Right atrium auricular region (tissue), 2 donors: ENCODE data around the gene NAB2. TPM values are rescaled to one million over a fixed set of nuclear protein-coding genes. Genes with fewer than 3 reads are reported as not detected.
"Not testable (repeated sequence)": the region's sequence is repeated elsewhere in the genome, so short reads cannot be mapped to it uniquely, and the experiment has no call there.

Source experiments
- DNase-seq: peaks from one replicate; pipeline ENCODE4 v3.0.0-alpha.2; 2019; ENCODE audit warnings: low spot score
- H3K27ac ChIP-seq, 2 donors: fragments of 200-600 bp; sonication (generic); 1 replicate in 1 of 2; 2 replicates in 1 of 2; pipeline ENCODE4 v1.5.1; 2016 to 2019
- H3K27me3 ChIP-seq, 2 donors: fragments of 200-600 bp; sonication (generic); one replicate each; pipeline versions ENCODE4 v1.5.1 to v1.6.0; 2017 to 2019
- H3K36me3 ChIP-seq: fragments of 200-600 bp; sonication (generic); one replicate; pipeline ENCODE4 v1.5.1; 2016
- H3K4me1 ChIP-seq, 2 donors: fragments of 200-600 bp; sonication (generic); one replicate each; pipeline versions ENCODE4 v1.5.1 to v1.6.0; 2017 to 2019
- H3K4me3 ChIP-seq, 2 donors: fragments of 200-600 bp; sonication (generic); 1 replicate in 1 of 2; 2 replicates in 1 of 2; pipeline ENCODE4 v1.5.1; 2017 to 2019; ENCODE audit warnings: mild to moderate bottlenecking in 1 of 2, moderate library complexity in 1 of 2
- H3K9me3 ChIP-seq, 2 donors: fragments of 200-600 bp; sonication (generic); one replicate each; pipeline ENCODE4 v1.5.1; 2019
- CTCF ChIP-seq, 2 donors: fragments of 200-600 bp; sonication (generic); IDR thresholded peaks; one replicate each; pipeline ENCODE4 v1.5.1; 2019; ENCODE audit warnings: antibody characterized with exemption in 2 of 2
- total RNA-seq, 2 donors: library from RNA; depleted of rRNA; stranded (reverse); fragments of >200 nt; gene quantifications; one replicate each; pipeline ENCODE4 v1.1.0, GENCODE V29; 2016

NAB2 gene
- total RNA-seq, 2 donors from 2014 or later: 9.0 to 21.1 TPM

DNA sequence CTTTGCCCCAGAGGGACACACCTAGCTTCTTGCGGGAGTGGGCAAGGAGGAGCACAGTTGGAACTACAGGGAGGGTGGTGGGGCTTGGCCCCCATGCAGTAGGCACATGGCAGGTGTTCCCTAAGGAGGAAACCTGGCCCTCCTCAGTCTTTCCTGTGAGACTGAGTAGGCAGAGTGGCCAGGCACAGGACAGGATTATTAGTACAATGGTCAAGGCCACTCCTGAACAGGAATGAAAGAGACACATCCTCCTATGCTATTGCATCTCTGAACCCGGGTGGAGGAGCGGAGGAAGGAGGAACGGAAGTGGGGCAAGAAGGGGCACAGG, 39.8 kb upstream of the NAB2 start:
- no peak overlapping the region for H3K4me3 ChIP-seq
- TF ChIP-seq CTCF (IDR thresholded peaks at IDR 0.05): no peak
- no peaks in the 10 kb centered on the region for H3K27me3 ChIP-seq
- H3K9me3 ChIP-seq: no peaks in the 10 kb centered on the region
- no peak overlapping the region for H3K27ac ChIP-seq
- H3K36me3 ChIP-seq: no peaks in the 10 kb centered on the region
- no peaks in the 10 kb centered on the region for H3K4me1 ChIP-seq
- DNase-seq: no peak

DNA sequence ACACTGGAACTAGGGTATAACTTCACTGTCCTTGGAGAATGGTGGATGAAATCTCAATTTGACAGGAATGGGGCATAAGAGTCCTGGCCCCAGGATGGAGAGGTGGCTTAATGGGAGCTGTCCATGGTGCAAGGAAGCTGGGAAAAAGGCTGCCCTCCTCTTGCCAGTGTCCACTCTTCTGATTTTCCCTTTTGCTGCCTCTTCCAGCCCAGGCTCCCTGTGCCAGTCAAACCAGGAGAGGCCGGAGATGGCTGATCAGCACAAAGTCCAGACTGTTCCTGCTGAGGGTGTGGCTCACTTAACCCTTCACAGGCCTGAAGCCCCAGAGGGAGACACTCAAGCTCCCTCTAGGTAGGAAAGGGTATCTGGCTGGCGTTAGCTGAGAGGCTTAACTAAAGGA, 39.0 kb upstream of the NAB2 start, which contains the start of gene MYO1A:
Gene MYO1A (minus strand): TSS at position 240 of the 400 bp plus-strand sequence. CDS start 1,806 bp downstream, outside the sequence.
- H3K36me3 ChIP-seq: no peaks in the 10 kb centered on the region
- no peak within 1 kb of the TSS for H3K27ac ChIP-seq
- H3K27me3 ChIP-seq: no peaks in the 10 kb centered on the region
- H3K4me1 ChIP-seq: no peaks in the 10 kb centered on the region
- no peak within 1 kb of the TSS for H3K4me3 ChIP-seq
- no peak for DNase-seq
- no peaks in the 10 kb centered on the region for H3K9me3 ChIP-seq
- TF ChIP-seq CTCF (IDR thresholded peaks at IDR 0.05): no peak

DNA sequence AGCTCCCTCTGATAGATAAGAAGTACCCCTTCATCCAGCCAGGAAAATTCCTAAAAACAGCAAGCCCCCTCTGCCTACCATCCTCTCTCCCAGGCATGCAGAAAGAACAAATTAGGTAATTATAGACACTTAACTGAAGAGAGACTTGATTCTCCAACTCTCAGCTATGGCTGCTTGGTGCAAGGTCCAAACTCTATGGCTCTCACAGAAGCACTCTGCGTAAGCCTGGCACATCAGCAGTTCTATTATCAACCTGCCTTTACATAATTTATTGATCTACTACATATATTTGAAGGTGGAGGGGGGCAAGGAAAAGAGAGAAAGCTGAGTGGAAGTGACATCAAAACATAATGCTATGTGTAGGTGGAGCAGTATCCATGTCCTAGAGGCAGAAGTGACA, 37.9 kb upstream of the NAB2 start:
- Histone ChIP-seq H3K36me3 (no peaks in the 10 kb centered on the region), H3K4me1 (no peaks in the 10 kb centered on the region), H3K4me3 (no peak overlapping the region), H3K27ac (no peak overlapping the region), H3K27me3 (no peaks in the 10 kb centered on the region), H3K9me3 (no peaks in the 10 kb centered on the region)
- no peak for DNase-seq
- TF ChIP-seq CTCF (IDR thresholded peaks at IDR 0.05): no peak

GRCh38 chr12:57053146-57053545, 35.8 kb upstream of the NAB2 start:
- not testable (repeated sequence) for DNase-seq, H3K27ac ChIP-seq, H3K9me3 ChIP-seq, H3K27me3 ChIP-seq, H3K4me1 ChIP-seq, H3K36me3 ChIP-seq, H3K4me3 ChIP-seq

GRCh38 chr12:57053901-57054300, 35.0 kb upstream of the NAB2 start:
- not testable (repeated sequence) for H3K4me1 ChIP-seq, H3K4me3 ChIP-seq, H3K27me3 ChIP-seq, DNase-seq, H3K9me3 ChIP-seq, H3K27ac ChIP-seq, H3K36me3 ChIP-seq

DNA sequence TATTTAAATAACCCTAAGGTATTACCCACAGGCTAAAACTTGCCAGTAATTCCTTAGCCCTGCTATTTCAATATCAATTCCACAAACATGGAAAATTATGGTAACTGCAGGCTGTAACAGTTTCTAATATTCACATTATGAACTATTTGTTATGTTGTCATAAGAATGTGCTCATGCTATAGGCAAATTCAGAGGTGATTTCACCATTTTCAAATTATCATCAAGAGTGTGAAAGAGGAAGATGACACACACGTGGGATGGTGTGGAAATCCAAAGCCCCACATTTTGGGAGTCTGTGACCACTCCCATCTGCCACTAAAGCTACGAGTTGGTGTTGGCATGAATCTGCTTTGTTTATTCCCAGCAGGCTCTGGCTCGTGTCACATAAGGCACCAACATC, 33.1 kb upstream of the NAB2 start:
- no peak overlapping the region for H3K4me3 ChIP-seq
- H3K27me3 ChIP-seq: no peaks in the 10 kb centered on the region
- H3K36me3 ChIP-seq: peaks cover 5% of the 10 kb centered on the region
- DNase-seq: no peak
- H3K9me3 ChIP-seq: no peaks in the 10 kb centered on the region
- no peak for TF ChIP-seq CTCF (IDR thresholded peaks at IDR 0.05)
- no peaks in the 10 kb centered on the region for H3K4me1 ChIP-seq
- H3K27ac ChIP-seq: no peak overlapping the region

DNA sequence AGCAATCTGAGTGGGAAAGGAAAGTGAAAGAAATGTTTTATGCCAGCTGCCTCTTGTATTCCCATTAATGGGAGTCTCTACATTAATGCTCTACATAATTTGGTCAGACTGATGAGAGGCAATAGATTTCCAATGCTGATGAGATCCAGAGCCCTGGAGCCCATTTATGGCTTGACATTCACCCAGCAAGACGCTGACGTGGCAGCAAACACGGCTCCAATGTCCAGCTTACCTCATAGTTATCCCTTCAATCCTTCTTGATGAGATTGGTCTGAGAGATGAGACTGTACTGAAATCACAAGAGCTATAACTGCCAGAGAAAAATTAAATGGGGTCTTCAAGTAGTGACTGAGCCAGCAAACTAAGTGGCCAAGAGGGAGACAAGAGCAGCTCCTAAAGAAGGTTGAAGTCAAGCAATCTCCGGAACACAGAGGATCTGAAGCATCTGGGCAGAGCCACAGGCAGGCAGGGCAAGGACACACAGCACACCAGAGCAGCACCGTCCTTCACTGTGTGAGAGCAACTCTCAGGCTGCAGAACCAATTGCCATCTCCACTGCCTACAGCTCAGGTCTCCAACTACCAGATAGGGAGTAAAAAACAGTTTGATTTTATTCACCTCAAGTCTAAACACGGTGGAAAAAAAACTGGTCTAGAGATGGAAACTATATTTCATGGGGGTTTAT, 31.7 kb upstream of the NAB2 start:
- Histone ChIP-seq H3K27me3 (no peaks in the 10 kb centered on the region), H3K4me1 (no peaks in the 10 kb centered on the region), H3K36me3 (peaks cover 5% of the 10 kb centered on the region), H3K9me3 (no peaks in the 10 kb centered on the region), H3K27ac (no peak overlapping the region), H3K4me3 (no peak overlapping the region)
- TF ChIP-seq CTCF (IDR thresholded peaks at IDR 0.05): no peak
- DNase-seq: no peak
